ENCODE measurements around the gene PRRC1.

Gene PRRC1

GRCh38 chr5:127585661-127586060 is 68.2 kb downstream of the PRRC1 start:
- no peaks in the 10 kb centered on the region for H3K4me1 ChIP-seq (ENCODE audit: control insufficient read depth, insufficient read depth, low read length)
- no peaks in the 10 kb centered on the region for H3K36me3 ChIP-seq (ENCODE audit: insufficient read depth, low read length)
- H3K4me2 ChIP-seq (ENCODE audit: low read length), result no peak overlapping the region
- H3K27me3 ChIP-seq (ENCODE audit: control insufficient read depth, insufficient read depth, low read length), result peaks cover 18% of the 10 kb centered on the region
- H3K9me3 ChIP-seq (replicated peaks; ENCODE audit: low read length), result no peaks in the 10 kb centered on the region
- no peak overlapping the region for H3K4me3 ChIP-seq (ENCODE audit: low read length)
- H3K9ac ChIP-seq (ENCODE audit: low read depth, low read length), result no peak overlapping the region

DNA sequence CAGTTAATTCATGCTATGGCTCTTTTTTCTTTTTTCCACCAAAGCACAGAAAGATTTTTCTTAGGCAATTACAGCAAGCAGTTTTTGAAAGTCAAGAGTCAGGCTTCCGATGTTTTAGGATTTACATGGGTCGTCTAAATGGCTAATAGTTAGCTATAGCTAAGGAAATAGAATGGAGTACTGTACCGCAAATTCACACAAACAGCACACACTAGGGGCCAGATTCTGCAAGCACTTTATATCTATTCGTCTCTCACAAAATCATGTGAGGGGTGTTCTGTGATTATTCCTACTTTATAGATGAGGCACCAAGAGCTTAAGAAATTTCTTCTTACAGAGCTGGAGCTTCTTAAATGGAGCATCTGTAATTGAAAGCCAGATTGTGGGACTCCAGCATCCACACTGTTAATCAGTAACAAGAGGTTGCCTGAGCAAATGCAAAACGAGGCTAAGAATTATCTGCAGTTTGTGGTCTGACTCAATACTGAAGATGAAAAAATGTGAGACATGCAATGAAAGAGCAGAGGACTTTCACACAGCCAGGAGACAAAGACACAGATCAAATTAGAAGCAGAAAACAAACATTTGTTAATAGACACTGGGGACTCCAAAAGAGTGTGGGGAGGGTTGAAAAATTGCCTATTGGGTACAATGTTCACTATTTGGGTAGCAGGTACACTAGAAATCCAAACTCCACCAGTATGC is 68.8 kb downstream of the PRRC1 start:
- no peak overlapping the region for H3K9ac ChIP-seq (ENCODE audit: low read depth, low read length)
- H3K9me3 ChIP-seq (replicated peaks; ENCODE audit: low read length), result no peaks in the 10 kb centered on the region
- no peaks in the 10 kb centered on the region for H3K36me3 ChIP-seq (ENCODE audit: insufficient read depth, low read length)
- H3K4me3 ChIP-seq (ENCODE audit: low read length), result no peak overlapping the region
- H3K4me1 ChIP-seq (ENCODE audit: control insufficient read depth, insufficient read depth, low read length), result no peaks in the 10 kb centered on the region
- H3K27me3 ChIP-seq (ENCODE audit: control insufficient read depth, insufficient read depth, low read length), result peaks cover 18% of the 10 kb centered on the region
- H3K4me2 ChIP-seq (ENCODE audit: low read length), result no peak overlapping the region

DNA sequence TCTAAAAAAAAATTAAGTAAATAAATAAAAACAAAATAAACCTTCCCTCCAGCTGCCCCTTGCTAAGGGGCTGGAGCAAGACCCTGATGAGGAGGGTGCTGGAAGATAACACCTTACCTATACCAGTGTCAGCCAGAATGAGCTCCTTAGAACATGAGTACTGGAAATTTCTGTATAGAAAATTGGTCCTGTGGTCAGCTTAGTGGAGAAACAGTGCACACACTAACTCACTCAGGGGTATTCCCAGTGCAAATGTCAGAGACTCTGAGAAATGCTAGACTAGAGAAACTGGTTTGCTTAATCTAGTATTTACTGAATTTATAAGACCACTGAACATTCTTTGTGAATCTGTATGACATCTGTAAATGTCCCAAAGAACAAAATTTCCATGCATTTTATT is 69.4 kb downstream of the PRRC1 start:
- H3K27me3 ChIP-seq (ENCODE audit: control insufficient read depth, insufficient read depth, low read length), result peaks cover 18% of the 10 kb centered on the region
- no peak overlapping the region for H3K4me3 ChIP-seq (ENCODE audit: low read length)
- no peaks in the 10 kb centered on the region for H3K36me3 ChIP-seq (ENCODE audit: insufficient read depth, low read length)
- no peaks in the 10 kb centered on the region for H3K4me1 ChIP-seq (ENCODE audit: control insufficient read depth, insufficient read depth, low read length)
- no peak overlapping the region for H3K9ac ChIP-seq (ENCODE audit: low read depth, low read length)
- H3K4me2 ChIP-seq (ENCODE audit: low read length), result no peak overlapping the region
- no peaks in the 10 kb centered on the region for H3K9me3 ChIP-seq (replicated peaks; ENCODE audit: low read length)

DNA sequence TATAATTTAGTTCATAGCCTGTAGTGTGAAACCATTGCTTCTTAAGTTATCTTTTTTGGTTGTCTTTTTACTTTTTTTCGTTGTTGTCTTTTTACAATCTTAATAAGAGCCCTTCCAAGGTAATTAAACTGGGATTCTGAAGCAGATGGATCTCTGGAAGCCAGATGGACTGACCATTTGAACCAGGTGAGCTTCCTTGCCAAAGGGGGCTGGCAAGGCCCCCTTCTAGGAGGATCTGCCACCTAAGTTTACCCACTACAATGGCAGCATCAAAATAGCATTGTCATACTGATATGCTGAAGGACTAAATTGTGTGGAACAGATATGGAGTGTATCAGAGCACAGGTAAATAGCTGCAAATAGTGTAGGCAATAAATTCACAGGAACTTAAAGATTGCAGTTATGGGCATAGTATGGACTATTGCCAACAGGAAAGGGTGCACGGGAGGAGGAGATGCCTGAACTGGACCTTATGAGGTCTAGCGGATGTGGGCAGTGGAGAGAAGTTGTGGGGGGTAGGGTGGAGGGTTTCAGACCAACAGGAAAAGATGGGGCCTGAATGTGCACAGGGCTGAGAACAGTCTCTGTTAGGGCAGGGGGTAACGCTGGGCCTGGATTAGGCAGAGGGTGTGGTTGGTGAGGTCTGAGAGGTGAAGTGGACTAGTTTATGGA is 69.9 kb downstream of the PRRC1 start:
- Histone ChIP-seq H3K9ac (ENCODE audit: low read depth, low read length) (no peak overlapping the region), H3K4me3 (ENCODE audit: low read length) (no peak overlapping the region), H3K27me3 (ENCODE audit: control insufficient read depth, insufficient read depth, low read length) (peaks cover 18% of the 10 kb centered on the region), H3K4me2 (ENCODE audit: low read length) (no peak overlapping the region), H3K4me1 (ENCODE audit: control insufficient read depth, insufficient read depth, low read length) (no peaks in the 10 kb centered on the region), H3K36me3 (ENCODE audit: insufficient read depth, low read length) (no peaks in the 10 kb centered on the region), H3K9me3 (replicated peaks; ENCODE audit: low read length) (no peaks in the 10 kb centered on the region)

- H3K9me3 ChIP-seq (replicated peaks; ENCODE audit: low read length), result no peaks in the 10 kb centered on the region
- no peak overlapping the region for H3K9ac ChIP-seq (ENCODE audit: low read depth, low read length)
- no peaks in the 10 kb centered on the region for H3K4me1 ChIP-seq (ENCODE audit: control insufficient read depth, insufficient read depth, low read length)
- no peaks in the 10 kb centered on the region for H3K36me3 ChIP-seq (ENCODE audit: insufficient read depth, low read length)
- H3K27me3 ChIP-seq (ENCODE audit: control insufficient read depth, insufficient read depth, low read length), result peaks cover 18% of the 10 kb centered on the region
- no peak overlapping the region for H3K4me3 ChIP-seq (ENCODE audit: low read length)
- H3K4me2 ChIP-seq (ENCODE audit: low read length), result no peak overlapping the region
Observed at GRCh38 chr5:127588368-127588767, 70.9 kb downstream of the PRRC1 start.

DNA sequence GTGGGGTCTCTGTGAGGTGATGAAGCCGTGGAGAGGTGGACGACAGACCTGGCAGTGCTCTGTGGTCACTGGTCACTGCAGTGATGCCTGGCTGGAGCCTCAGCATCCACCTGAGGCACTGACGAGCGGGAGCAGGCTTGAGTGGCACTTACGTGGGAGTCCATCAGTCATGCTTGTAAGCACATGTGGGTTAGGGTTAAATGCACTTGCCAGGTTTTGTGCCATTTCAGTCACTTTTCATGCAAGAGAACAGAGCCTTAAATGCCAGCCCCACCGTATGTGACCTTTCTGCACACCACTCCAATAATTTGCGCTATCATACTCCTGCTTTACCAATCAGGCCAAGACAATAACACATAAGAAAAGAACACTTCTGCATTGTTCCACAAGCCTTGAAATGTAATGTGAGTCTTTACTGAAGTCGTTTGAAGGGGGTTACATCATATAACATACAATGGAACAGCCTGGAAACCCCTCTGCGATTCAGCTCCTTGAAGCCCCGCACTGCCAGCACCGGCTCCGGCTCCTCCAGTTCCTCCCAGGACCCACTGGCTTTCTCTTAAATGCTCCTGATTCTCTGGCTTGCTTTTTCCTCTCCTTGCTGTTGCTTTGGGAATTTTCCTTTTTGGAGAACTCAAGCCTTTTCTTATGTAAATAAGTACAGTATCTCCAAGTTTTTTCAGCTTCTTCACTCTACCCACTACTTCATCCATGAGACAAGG is 72.0 kb downstream of the PRRC1 start:
- Histone ChIP-seq H3K4me1 (ENCODE audit: control insufficient read depth, insufficient read depth, low read length) (no peaks in the 10 kb centered on the region), H3K4me3 (ENCODE audit: low read length) (no peak overlapping the region), H3K9ac (ENCODE audit: low read depth, low read length) (no peak overlapping the region), H3K4me2 (ENCODE audit: low read length) (no peak overlapping the region), H3K36me3 (ENCODE audit: insufficient read depth, low read length) (no peaks in the 10 kb centered on the region), H3K9me3 (replicated peaks; ENCODE audit: low read length) (no peaks in the 10 kb centered on the region), H3K27me3 (ENCODE audit: control insufficient read depth, insufficient read depth, low read length) (peaks cover 18% of the 10 kb centered on the region)

- H3K9me3 ChIP-seq (replicated peaks; ENCODE audit: low read length), result no peaks in the 10 kb centered on the region
- H3K36me3 ChIP-seq (ENCODE audit: insufficient read depth, low read length), result no peaks in the 10 kb centered on the region
- no peaks in the 10 kb centered on the region for H3K4me1 ChIP-seq (ENCODE audit: control insufficient read depth, insufficient read depth, low read length)
- no peak overlapping the region for H3K9ac ChIP-seq (ENCODE audit: low read depth, low read length)
- H3K4me3 ChIP-seq (ENCODE audit: low read length), result no peak overlapping the region
- H3K4me2 ChIP-seq (ENCODE audit: low read length), result no peak overlapping the region
- H3K27me3 ChIP-seq (ENCODE audit: control insufficient read depth, insufficient read depth, low read length), result peaks cover 18% of the 10 kb centered on the region
Observed at GRCh38 chr5:127590156-127590722, 72.8 kb downstream of the PRRC1 start.

GRCh38 chr5:127595484-127596368 is 78.3 kb downstream of the PRRC1 start:
- no peak overlapping the region for H3K4me3 ChIP-seq (ENCODE audit: low read length)
- no peaks in the 10 kb centered on the region for H3K4me1 ChIP-seq (ENCODE audit: control insufficient read depth, insufficient read depth, low read length)
- H3K27me3 ChIP-seq (ENCODE audit: control insufficient read depth, insufficient read depth, low read length), result no peaks in the 10 kb centered on the region
- H3K9ac ChIP-seq (ENCODE audit: low read depth, low read length), result no peak overlapping the region
- H3K9me3 ChIP-seq (replicated peaks; ENCODE audit: low read length), result no peaks in the 10 kb centered on the region
- H3K36me3 ChIP-seq (ENCODE audit: insufficient read depth, low read length), result no peaks in the 10 kb centered on the region
- H3K4me2 ChIP-seq (ENCODE audit: low read length), result no peak overlapping the region

DNA sequence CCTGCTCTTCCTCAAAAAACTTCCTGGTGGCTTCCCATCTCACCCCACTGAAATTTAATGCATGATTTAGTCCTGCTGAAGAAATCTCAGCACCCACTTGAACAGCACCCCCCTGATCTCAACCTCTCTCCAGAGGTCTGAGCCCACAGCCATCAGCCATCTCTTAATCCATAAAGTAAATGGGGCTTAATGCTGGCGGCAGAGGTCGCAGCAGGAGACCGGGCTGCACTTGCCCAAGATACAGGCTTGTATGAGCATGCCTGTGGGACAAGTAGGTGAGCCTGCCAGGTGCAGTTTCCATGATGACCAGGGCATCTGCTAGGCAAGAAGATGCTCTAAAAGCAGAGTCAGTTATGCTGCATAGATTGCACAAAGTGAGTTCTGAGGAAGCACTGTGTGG is 79.1 kb downstream of the PRRC1 start:
- Histone ChIP-seq H3K9ac (ENCODE audit: low read depth, low read length) (no peak overlapping the region), H3K4me1 (ENCODE audit: control insufficient read depth, insufficient read depth, low read length) (no peaks in the 10 kb centered on the region), H3K4me2 (ENCODE audit: low read length) (no peak overlapping the region), H3K4me3 (ENCODE audit: low read length) (no peak overlapping the region), H3K36me3 (ENCODE audit: insufficient read depth, low read length) (no peaks in the 10 kb centered on the region), H3K9me3 (replicated peaks; ENCODE audit: low read length) (no peaks in the 10 kb centered on the region), H3K27me3 (ENCODE audit: control insufficient read depth, insufficient read depth, low read length) (no peaks in the 10 kb centered on the region)

DNA sequence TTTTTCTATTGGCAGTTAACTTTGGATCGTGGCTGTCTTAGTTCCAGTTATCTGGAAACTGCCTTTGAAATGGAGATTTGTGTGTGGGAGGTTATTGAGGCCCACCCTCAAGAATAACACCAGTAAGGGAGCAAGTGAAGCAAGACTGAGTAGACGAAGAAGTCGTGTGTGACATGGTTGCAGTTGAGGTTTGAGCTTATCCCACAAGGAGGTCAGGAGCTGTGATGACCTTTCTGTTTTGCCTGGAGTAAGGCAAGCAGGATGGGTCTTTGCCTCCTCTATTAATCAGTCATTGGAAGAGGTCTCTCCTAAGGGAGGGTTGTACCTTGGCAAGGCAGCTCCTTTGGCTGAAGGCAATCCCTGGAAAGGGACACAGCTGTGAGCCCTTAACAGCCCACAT is 81.9 kb downstream of the PRRC1 start:
- Histone ChIP-seq H3K9me3 (replicated peaks; ENCODE audit: low read length) (no peaks in the 10 kb centered on the region), H3K4me1 (ENCODE audit: control insufficient read depth, insufficient read depth, low read length) (no peaks in the 10 kb centered on the region), H3K9ac (ENCODE audit: low read depth, low read length) (no peak overlapping the region), H3K4me2 (ENCODE audit: low read length) (no peak overlapping the region), H3K4me3 (ENCODE audit: low read length) (no peak overlapping the region), H3K36me3 (ENCODE audit: insufficient read depth, low read length) (no peaks in the 10 kb centered on the region), H3K27me3 (ENCODE audit: control insufficient read depth, insufficient read depth, low read length) (no peaks in the 10 kb centered on the region)

DNA sequence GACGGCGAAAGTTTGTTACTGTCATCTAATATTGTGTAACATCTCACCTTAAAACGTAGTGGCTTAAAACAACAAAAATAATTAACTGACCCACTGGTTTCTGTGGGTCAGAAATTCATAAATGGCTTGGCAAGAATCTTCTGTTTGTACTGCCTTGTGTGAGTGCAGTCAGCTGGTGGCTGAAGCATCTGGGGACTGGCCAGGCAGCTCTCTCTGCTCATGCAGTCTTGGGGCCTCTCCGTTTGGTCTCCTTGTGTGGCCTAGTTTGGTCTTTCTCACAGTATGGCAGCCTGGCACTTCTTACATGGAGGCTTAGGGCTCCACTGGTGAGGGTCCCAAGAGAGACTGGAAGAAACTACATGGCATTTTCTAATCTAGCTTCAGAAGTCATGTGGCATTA is 82.4 kb downstream of the PRRC1 start:
- no peak overlapping the region for H3K9ac ChIP-seq (ENCODE audit: low read depth, low read length)
- H3K27me3 ChIP-seq (ENCODE audit: control insufficient read depth, insufficient read depth, low read length), result no peaks in the 10 kb centered on the region
- H3K4me1 ChIP-seq (ENCODE audit: control insufficient read depth, insufficient read depth, low read length), result no peaks in the 10 kb centered on the region
- no peaks in the 10 kb centered on the region for H3K36me3 ChIP-seq (ENCODE audit: insufficient read depth, low read length)
- H3K4me3 ChIP-seq (ENCODE audit: low read length), result no peak overlapping the region
- H3K4me2 ChIP-seq (ENCODE audit: low read length), result no peak overlapping the region
- no peaks in the 10 kb centered on the region for H3K9me3 ChIP-seq (replicated peaks; ENCODE audit: low read length)
